Measurements from ENCODE around the gene HTR5A. TPM values are rescaled to one million over a fixed set of nuclear protein-coding genes. Genes with fewer than 3 reads are reported as not detected.

HTR5A gene
- total RNA-seq, 4 donors from 2014 or later, result not detected

- no peak overlapping the region for H3K4me3 ChIP-seq
- no peak overlapping the region for H3K27ac ChIP-seq
- TF ChIP-seq POLR2A (IDR thresholded peaks at IDR 0.05) (no peak), CTCF (IDR thresholded peaks at IDR 0.05) (no peak)
- no peak for DNase-seq
- no peaks in the 10 kb centered on the region for H3K36me3 ChIP-seq
- intact Hi-C loops (cut with DNase I; ENCODE audit: low total_unique reads), result no loop called here
- H3K27me3 ChIP-seq, result no peaks in the 10 kb centered on the region
- H3K9me3 ChIP-seq, result no peaks in the 10 kb centered on the region
- H3K4me1 ChIP-seq, result no peaks in the 10 kb centered on the region
Measured at GRCh38 chr7:155064186-155064585, 5.9 kb upstream of the HTR5A start.

GRCh38 chr7:155066417-155066950 lies 3.6 kb upstream of the HTR5A start:
- no peaks in the 10 kb centered on the region for H3K36me3 ChIP-seq
- H3K27me3 ChIP-seq, result no peaks in the 10 kb centered on the region
- H3K4me1 ChIP-seq, result no peaks in the 10 kb centered on the region
- TF ChIP-seq POLR2A (IDR thresholded peaks at IDR 0.05), result no peak
- TF ChIP-seq CTCF (IDR thresholded peaks at IDR 0.05), result no peak
- no peaks in the 10 kb centered on the region for H3K9me3 ChIP-seq
- intact Hi-C loops (cut with DNase I; ENCODE audit: low total_unique reads), result no loop called here
- DNase-seq, result peak in 1 of 2 donors; percentile 14
- no peak overlapping the region for H3K27ac ChIP-seq
- H3K4me3 ChIP-seq, result no peak overlapping the region

GRCh38 chr7:155071121-155071651 lies 1.1 kb downstream of the HTR5A start:
- Histone ChIP-seq H3K4me1 (no peaks in the 10 kb centered on the region), H3K27me3 (peaks cover 0 to 3% of the 10 kb centered on the region in 2 donors), H3K4me3 (no peak overlapping the region), H3K36me3 (no peaks in the 10 kb centered on the region), H3K9me3 (no peaks in the 10 kb centered on the region), H3K27ac (no peak overlapping the region)
- DNase-seq, result no peak
- intact Hi-C loops (cut with DNase I; ENCODE audit: low total_unique reads), result no loop called here
- no peak for TF ChIP-seq CTCF (IDR thresholded peaks at IDR 0.05)
- no peak for TF ChIP-seq POLR2A (IDR thresholded peaks at IDR 0.05)

- intact Hi-C loops (cut with DNase I; ENCODE audit: low total_unique reads), result no loop called here
- Histone ChIP-seq H3K27ac (no peak overlapping the region), H3K4me1 (no peaks in the 10 kb centered on the region), H3K36me3 (no peaks in the 10 kb centered on the region), H3K9me3 (no peaks in the 10 kb centered on the region), H3K4me3 (no peak overlapping the region), H3K27me3 (peaks cover 0 to 3% of the 10 kb centered on the region in 2 donors)
- TF ChIP-seq POLR2A (IDR thresholded peaks at IDR 0.05), result no peak
- TF ChIP-seq CTCF (IDR thresholded peaks at IDR 0.05), result no peak
- DNase-seq, result no peak
Measured at GRCh38 chr7:155071916-155072571, 1.9 kb downstream of the HTR5A start.

GRCh38 chr7:155073922-155074321 lies 3.8 kb downstream of the HTR5A start:
- Histone ChIP-seq H3K4me3 (no peak overlapping the region), H3K9me3 (no peaks in the 10 kb centered on the region), H3K27me3 (peaks cover 0 to 3% of the 10 kb centered on the region in 2 donors), H3K36me3 (no peaks in the 10 kb centered on the region), H3K27ac (no peak overlapping the region), H3K4me1 (no peaks in the 10 kb centered on the region)
- TF ChIP-seq POLR2A (IDR thresholded peaks at IDR 0.05), result no peak
- no peak for TF ChIP-seq CTCF (IDR thresholded peaks at IDR 0.05)
- DNase-seq, result no peak
- intact Hi-C loops (cut with DNase I; ENCODE audit: low total_unique reads), result no loop called here

Data from uterus (tissue), 4 donors.